ENCODE measurements around the gene HVCN1.
"Not testable (repeated sequence)": the region's sequence is repeated elsewhere in the genome, so short reads cannot be mapped to it uniquely, and the experiment has no call there.

- not testable (repeated sequence) for TF ChIP-seq CTCF (conservative IDR thresholded peaks at IDR 0.05); EZH2 (IDR thresholded peaks at IDR 0.05; ENCODE audit: low read depth)
Observed at GRCh38 chr12:110737016-110737415, 48.1 kb upstream of the HVCN1 start.

All from PC-9 (cell line).